A673 (cell line): ENCODE results near the gene KRI1. TPM values are rescaled to one million over a fixed set of nuclear protein-coding genes. Genes with fewer than 3 reads are reported as not detected.

Source experiments
- Bru-seq: library from RNA; stranded (reverse); fragments of 400-500 nt; gene quantifications from one replicate; lab custom pipeline; 2021; lab: Mats Ljungman, UMichigan
- BruChase-seq, 2 experiments: library from RNA; stranded (reverse); fragments of 400-500 nt; gene quantifications; one replicate each; lab custom pipeline; 2021; lab: Mats Ljungman, UMichigan
- BruUV-seq: library from RNA; stranded (reverse); fragments of 400-500 nt; replicated peaks from 2 replicates; lab custom pipeline; 2021; lab: Mats Ljungman, UMichigan
- CTCF ChIA-PET: fragments of 300-600 bp; sonication (Branson Sonifier 250); formaldehyde crosslinking; loops from one replicate; lab custom pipeline; 2022; ENCODE audit warnings: antibody characterized with exemption; lab: Charles Lee
- POLR2A ChIA-PET: fragments of 300-600 bp; sonication (Branson Sonifier 250); formaldehyde crosslinking; loops from one replicate; lab custom pipeline; 2022; ENCODE audit warnings: antibody characterized with exemption; ENCODE audit not compliant: low non-redundant PET; lab: Charles Lee
- DNase-seq: peaks from one replicate; pipeline ENCODE4 v3.0.0-alpha.2; 2015; ENCODE audit warnings: low spot score
- H3K27ac ChIP-seq: fragments of 200-600 bp; sonication (generic); 2 replicates; pipeline ENCODE4 v1.5.1; 2016; ENCODE audit warnings: mixed run types, low read depth, mild to moderate bottlenecking, mixed read lengths, antibody characterized with exemption, low read length; ENCODE audit not compliant: poor library complexity, severe bottlenecking
- H3K27me3 ChIP-seq: fragments of 200-600 bp; sonication (generic); replicated peaks from 2 replicates; pipeline ENCODE4 v1.6.1; 2017; ENCODE audit warnings: mixed run types, low read depth, mild to moderate bottlenecking, mixed read lengths, antibody characterized with exemption, low read length; ENCODE audit not compliant: insufficient read depth, poor library complexity
- H3K36me3 ChIP-seq: fragments of 200-600 bp; sonication (generic); 2 replicates; pipeline ENCODE4 v1.6.1; 2016; ENCODE audit warnings: mixed run types, mild to moderate bottlenecking, mixed read lengths, antibody characterized with exemption, low read length; ENCODE audit not compliant: insufficient read depth, poor library complexity, severe bottlenecking
- H3K4me1 ChIP-seq: fragments of 200-600 bp; sonication (generic); 2 replicates; pipeline ENCODE4 v1.6.1; 2017; ENCODE audit warnings: mixed run types, mild to moderate bottlenecking, mixed read lengths, antibody characterized with exemption, low read length; ENCODE audit not compliant: insufficient read depth, poor library complexity, severe bottlenecking
- H3K4me3 ChIP-seq: fragments of 200-600 bp; sonication (generic); 2 replicates; pipeline ENCODE4 v1.5.1; 2016; ENCODE audit warnings: low read depth, mixed run types, mild to moderate bottlenecking, mixed read lengths, low read length; ENCODE audit not compliant: poor library complexity, severe bottlenecking
- H3K9me3 ChIP-seq: fragments of 200-600 bp; sonication (generic); 2 replicates; pipeline ENCODE4 v1.6.1; 2016; ENCODE audit warnings: mixed run types, low read depth, mild to moderate bottlenecking, mixed read lengths, antibody characterized with exemption, low read length; ENCODE audit not compliant: poor library complexity, severe bottlenecking
- EZH2 ChIP-seq: fragments of 200-600 bp; sonication (generic); IDR thresholded peaks from 2 replicates; pipeline ENCODE4 v1.6.1; 2017; ENCODE audit warnings: borderline replicate concordance, low read depth, mild to moderate bottlenecking, mixed read lengths, antibody characterized with exemption, low read length; ENCODE audit not compliant: poor library complexity, severe bottlenecking
- intact Hi-C: fragments of 100-400 bp; cut with micrococcal nuclease; formaldehyde crosslinking; loops from one replicate; pipeline ENCODE4 v1.10.0; 2022; ENCODE audit not compliant: unreplicated experiment
- long read RNA-seq: library from polyadenylated mRNA; stranded (forward); transcript quantifications from one replicate; pipeline ENCODE4 v2.0.0, GENCODE V29; 2022
- total RNA-seq: library from RNA; stranded (reverse); gene quantifications from 2 replicates; pipeline ENCODE4 v1.2.3, GENCODE V29; 2021
- TF ChIP-seq, protein P1 (sequence below): fragments of 300-800, 200-600 bp; sonication (generic); conservative IDR thresholded peaks from 2 replicates; pipeline ENCODE4 v1.5.1; 2017; ENCODE audit warnings: low read depth, mild to moderate bottlenecking, antibody characterized with exemption, low read length, moderate library complexity, mixed read lengths

Gene KRI1
- total RNA-seq (45.2 and 47.8 TPM in 2 replicates), Bru-seq, nascent RNA (percentile 70 among the genes with signal in this experiment), BruChase-seq, experiment 1, labeled RNA remaining after a 2-hour chase (percentile 77 among the genes with signal in this experiment), BruChase-seq, experiment 2, labeled RNA remaining after a 6-hour chase (percentile 89 among the genes with signal in this experiment)
- long read RNA-seq, transcript KRI1-201 (19 exons, 3,023 nt) = major isoform, 29 of 65 reads
- long read RNA-seq, partial matches to known transcripts = 18 of 65 reads
- long read RNA-seq, other reads (novel, unspliced or antisense) = 15 of 65 reads

DNA sequence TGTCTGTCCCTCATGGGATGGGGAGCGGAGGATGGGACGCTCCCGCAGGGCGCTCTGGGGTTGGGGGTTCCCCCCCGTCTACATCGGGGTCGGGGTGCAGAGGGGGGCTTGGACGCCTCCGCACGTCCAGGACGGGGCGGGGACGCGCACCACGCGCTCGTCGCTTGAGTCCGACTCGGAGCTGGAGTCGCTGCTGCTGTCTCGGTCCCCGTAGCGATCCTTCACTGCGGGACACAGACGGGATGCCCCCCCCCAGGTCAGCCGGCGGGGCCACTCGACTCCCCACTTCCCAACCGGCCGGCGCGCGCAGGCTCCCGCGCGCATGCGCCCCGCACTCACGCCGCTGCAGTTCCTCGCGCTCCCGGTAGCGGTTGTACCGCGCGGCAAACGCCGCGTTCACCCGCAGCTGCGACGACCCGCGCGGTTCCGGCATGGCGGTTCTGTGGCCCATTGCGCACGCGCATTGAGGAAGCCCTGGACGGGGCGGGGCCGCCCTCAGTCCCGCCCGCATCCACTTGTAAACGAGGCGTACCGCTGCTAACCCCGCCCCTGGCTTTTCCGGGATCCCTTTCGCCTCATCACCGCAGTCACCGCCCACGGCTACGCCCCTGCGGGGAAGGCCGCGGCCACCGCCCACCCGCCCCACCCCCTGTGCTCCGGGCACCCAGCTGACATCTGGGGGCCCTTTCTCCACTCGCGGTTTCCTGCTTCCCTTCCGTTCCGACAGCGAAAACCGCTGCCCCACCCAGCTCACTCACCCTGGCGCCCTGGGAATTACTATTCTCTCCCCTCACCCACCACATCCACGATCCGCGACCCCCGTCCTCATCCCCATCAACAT is at the start of gene KRI1:
TSS of gene KRI1 (minus strand) at position 444 of the 841 bp plus-strand sequence. CDS start at position 433, 11 bp downstream.
- H3K36me3 ChIP-seq = peaks cover 22% of the 10 kb centered on the region
- H3K4me1 ChIP-seq = peaks cover 32% of the 10 kb centered on the region
- peak within 1 kb of the TSS; percentile 93 for H3K27ac ChIP-seq
- BruUV-seq = no TSS peak
- intact Hi-C loops = loop anchor here (5.0 kb wide), 5 partner anchors 63 to 148 kb away; partner anchors contain the start of genes ILF3 and KEAP1
- H3K9me3 ChIP-seq = no peaks in the 10 kb centered on the region
- peak within 1 kb of the TSS; percentile 90 for H3K4me3 ChIP-seq
- TF ChIP-seq, protein P1, sequence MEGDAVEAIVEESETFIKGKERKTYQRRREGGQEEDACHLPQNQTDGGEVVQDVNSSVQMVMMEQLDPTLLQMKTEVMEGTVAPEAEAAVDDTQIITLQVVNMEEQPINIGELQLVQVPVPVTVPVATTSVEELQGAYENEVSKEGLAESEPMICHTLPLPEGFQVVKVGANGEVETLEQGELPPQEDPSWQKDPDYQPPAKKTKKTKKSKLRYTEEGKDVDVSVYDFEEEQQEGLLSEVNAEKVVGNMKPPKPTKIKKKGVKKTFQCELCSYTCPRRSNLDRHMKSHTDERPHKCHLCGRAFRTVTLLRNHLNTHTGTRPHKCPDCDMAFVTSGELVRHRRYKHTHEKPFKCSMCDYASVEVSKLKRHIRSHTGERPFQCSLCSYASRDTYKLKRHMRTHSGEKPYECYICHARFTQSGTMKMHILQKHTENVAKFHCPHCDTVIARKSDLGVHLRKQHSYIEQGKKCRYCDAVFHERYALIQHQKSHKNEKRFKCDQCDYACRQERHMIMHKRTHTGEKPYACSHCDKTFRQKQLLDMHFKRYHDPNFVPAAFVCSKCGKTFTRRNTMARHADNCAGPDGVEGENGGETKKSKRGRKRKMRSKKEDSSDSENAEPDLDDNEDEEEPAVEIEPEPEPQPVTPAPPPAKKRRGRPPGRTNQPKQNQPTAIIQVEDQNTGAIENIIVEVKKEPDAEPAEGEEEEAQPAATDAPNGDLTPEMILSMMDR = no peak
- no peak for TF ChIP-seq EZH2
- no peaks in the 10 kb centered on the region for H3K27me3 ChIP-seq
- ChIA-PET CTCF (interaction anchor here (0.6 to 0.7 kb wide), 2 partner anchors 42 to 150 kb away, joined by 4 read pairs; no protein-coding TSS in a partner anchor), POLR2A (no interaction called here)
- DNase-seq = peak; percentile 99

GRCh38 chr19:10612499-10613119 is 46.8 kb upstream of the KRI1 start:
- no peak overlapping the region for H3K27ac ChIP-seq
- no peak overlapping the region for H3K4me3 ChIP-seq
- POLR2A ChIA-PET = no interaction called here
- intact Hi-C loops = no loop called here
- no TSS peak for BruUV-seq
- no peaks in the 10 kb centered on the region for H3K9me3 ChIP-seq
- no peaks in the 10 kb centered on the region for H3K36me3 ChIP-seq
- CTCF ChIA-PET = interaction anchor here (1.6 kb wide), 1 partner anchor 31 kb away, joined by 5 read pairs; no protein-coding TSS in a partner anchor
- TF ChIP-seq, protein P1 = no peak
- TF ChIP-seq EZH2 = no peak
- no peaks in the 10 kb centered on the region for H3K27me3 ChIP-seq
- DNase-seq = no peak
- no peaks in the 10 kb centered on the region for H3K4me1 ChIP-seq

DNA sequence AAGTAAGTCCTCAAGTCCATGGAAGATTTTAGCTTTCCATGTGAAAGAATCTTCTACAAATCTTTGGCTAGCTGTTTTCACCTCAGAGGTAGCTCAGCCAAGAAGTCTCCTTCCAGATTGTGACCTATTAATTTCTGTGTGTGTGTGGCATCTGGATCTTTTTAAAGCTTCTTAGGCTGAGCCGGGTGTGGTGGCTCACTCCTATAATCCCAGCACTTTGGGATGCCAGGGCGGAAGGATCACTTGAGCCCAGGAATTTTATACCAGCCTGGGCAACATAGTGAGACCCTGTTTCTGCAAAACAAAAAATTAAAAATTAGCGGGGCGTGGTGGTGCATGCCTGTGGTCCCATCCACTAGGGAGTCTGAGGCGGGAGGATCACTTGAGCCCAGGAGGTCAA is 46.1 kb upstream of the KRI1 start:
- TF ChIP-seq, protein P1 = no peak
- no peak for TF ChIP-seq EZH2
- intact Hi-C loops = no loop called here
- no TSS peak for BruUV-seq
- no peaks in the 10 kb centered on the region for H3K36me3 ChIP-seq
- no peaks in the 10 kb centered on the region for H3K4me1 ChIP-seq
- H3K27ac ChIP-seq = no peak overlapping the region
- CTCF ChIA-PET = interaction anchor here (1.6 kb wide), 1 partner anchor 31 kb away, joined by 5 read pairs; no protein-coding TSS in a partner anchor
- no peak overlapping the region for H3K4me3 ChIP-seq
- DNase-seq = no peak
- H3K27me3 ChIP-seq = no peaks in the 10 kb centered on the region
- POLR2A ChIA-PET = interaction anchor here (0.6 kb wide), 1 partner anchor 208 kb away, joined by 3 read pairs; the partner anchor contains the start of gene CDC37
- no peaks in the 10 kb centered on the region for H3K9me3 ChIP-seq
